ENCODE data around the gene SESN2. TPM values are rescaled to one million over a fixed set of nuclear protein-coding genes. Genes with fewer than 3 reads are reported as not detected.

Gene SESN2
- total and polyA plus RNA-seq, 7 donors = 4.9 to 36.5 (median 6.3) TPM

DNA sequence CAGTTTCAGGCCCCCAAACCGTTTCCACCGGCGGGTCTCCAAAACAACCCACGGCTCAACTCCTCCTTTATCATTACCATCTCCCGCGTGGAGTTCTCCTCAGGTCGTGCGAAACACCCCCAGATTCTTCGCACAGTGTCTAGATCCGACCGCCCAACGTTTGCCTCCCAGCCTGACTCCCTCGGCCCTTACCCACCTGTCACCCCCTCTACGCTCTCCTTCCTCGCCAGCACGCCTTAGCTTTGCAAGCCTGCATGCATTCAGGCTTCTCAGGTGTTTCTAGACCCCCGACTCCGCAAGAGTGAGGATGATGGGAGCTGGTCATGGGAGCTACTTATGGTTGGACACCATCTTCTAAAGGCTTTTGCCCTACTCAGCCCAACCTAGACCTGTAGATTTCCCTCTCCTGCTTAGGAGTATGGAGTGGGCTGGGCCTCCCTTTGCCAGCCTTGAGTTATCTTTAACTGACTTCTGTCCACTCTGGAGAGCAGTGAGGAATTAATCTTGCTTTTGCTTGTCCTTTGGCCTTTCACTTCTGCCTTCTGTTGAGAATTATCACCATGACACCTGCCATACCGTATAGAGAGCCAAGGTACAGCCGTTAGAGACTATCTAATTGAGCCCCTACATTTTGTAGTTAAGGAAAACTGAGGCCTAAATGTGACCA lies 22.5 kb upstream of the SESN2 start:
- Histone ChIP-seq H3K27me3 (no peaks in the 10 kb centered on the region), H3K27ac (peak overlapping the region; percentile 91 to 96 (median 94)), H3K36me3 (no peaks in the 10 kb centered on the region), H3K4me3 (peak overlapping the region; percentile 80 to 97 (median 94)), H3K4me1 (peaks cover 0 to 34% (median 22%) of the 10 kb centered on the region in 4 donors), H3K9me3 (no peaks in the 10 kb centered on the region)
- no peak for TF ChIP-seq POLR2A (IDR thresholded peaks at IDR 0.05)
- TF ChIP-seq, protein P1, sequence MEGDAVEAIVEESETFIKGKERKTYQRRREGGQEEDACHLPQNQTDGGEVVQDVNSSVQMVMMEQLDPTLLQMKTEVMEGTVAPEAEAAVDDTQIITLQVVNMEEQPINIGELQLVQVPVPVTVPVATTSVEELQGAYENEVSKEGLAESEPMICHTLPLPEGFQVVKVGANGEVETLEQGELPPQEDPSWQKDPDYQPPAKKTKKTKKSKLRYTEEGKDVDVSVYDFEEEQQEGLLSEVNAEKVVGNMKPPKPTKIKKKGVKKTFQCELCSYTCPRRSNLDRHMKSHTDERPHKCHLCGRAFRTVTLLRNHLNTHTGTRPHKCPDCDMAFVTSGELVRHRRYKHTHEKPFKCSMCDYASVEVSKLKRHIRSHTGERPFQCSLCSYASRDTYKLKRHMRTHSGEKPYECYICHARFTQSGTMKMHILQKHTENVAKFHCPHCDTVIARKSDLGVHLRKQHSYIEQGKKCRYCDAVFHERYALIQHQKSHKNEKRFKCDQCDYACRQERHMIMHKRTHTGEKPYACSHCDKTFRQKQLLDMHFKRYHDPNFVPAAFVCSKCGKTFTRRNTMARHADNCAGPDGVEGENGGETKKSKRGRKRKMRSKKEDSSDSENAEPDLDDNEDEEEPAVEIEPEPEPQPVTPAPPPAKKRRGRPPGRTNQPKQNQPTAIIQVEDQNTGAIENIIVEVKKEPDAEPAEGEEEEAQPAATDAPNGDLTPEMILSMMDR (IDR thresholded peaks at IDR 0.05) = no peak
- no peak for TF ChIP-seq POLR2AphosphoS5 (IDR thresholded peaks at IDR 0.05)
- TF ChIP-seq EP300 (IDR thresholded peaks at IDR 0.05) = no peak
- 3 to 7% methylated on average over 20 of the region's 20 CpGs for WGBS, 2 donors
- DNase-seq = no peak
- intact Hi-C loops (cut with DNase I) = loop anchor here (10.0 kb wide), 2 partner anchors 268 to 348 kb away; partner anchors contain the start of gene RCC1

DNA sequence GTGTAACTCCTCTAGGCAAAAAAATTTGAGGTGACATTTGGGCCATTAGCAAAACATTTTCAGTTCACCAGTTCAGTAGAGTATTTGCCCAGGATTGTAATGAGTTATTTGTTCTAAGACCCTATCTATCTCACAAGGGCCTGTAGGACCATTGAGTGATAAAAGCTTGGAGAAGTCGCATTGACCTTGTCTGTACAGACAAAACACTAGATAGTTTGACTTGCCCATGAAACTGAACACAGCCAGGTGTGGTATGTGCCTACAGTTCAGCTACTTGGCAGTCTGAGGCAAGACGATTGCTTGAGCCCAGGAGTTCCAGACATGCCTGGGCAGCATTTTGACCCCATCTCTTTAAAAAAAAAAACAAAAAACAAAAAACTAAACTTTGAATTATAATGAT lies 20.3 kb upstream of the SESN2 start:
- H3K4me1 ChIP-seq = peaks cover 0 to 20% (median 14%) of the 10 kb centered on the region in 4 donors
- intact Hi-C loops (cut with DNase I) = loop anchor here (10.0 kb wide), 2 partner anchors 266 to 346 kb away; partner anchors contain the start of gene RCC1
- H3K27ac ChIP-seq = no peak overlapping the region
- DNase-seq = no peak
- H3K9me3 ChIP-seq = no peaks in the 10 kb centered on the region
- H3K4me3 ChIP-seq = no peak overlapping the region
- H3K27me3 ChIP-seq = no peaks in the 10 kb centered on the region
- WGBS, 2 donors = 74 to 85% methylated on average over 2 of the region's 2 CpGs
- no peak for TF ChIP-seq POLR2A (IDR thresholded peaks at IDR 0.05)
- TF ChIP-seq EP300 (IDR thresholded peaks at IDR 0.05) = no peak
- TF ChIP-seq, protein P1 (IDR thresholded peaks at IDR 0.05) = no peak
- no peak for TF ChIP-seq POLR2AphosphoS5 (IDR thresholded peaks at IDR 0.05)
- H3K36me3 ChIP-seq = no peaks in the 10 kb centered on the region

DNA sequence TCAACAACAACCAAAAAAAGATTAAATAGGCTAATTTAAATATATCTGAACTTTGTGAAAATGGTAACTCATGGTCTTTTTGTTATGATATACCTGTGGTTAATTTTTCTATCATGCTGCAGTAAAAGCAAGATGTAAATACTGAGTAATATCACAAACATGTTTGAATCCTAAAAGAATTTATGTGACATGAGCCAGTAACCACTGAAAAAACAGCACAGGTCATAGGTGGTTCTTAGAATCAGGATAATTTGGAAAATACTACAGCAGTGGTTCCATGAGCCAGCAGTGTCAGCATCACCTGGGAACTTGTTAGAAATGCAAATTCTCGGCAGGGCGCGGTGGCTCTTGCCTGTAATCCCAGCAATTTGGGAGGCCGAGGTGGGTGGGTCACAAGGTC lies 19.3 kb upstream of the SESN2 start:
- Histone ChIP-seq H3K9me3 (no peaks in the 10 kb centered on the region), H3K27me3 (no peaks in the 10 kb centered on the region), H3K27ac (no peak overlapping the region), H3K36me3 (no peaks in the 10 kb centered on the region), H3K4me1 (peaks cover 0 to 19% (median 14%) of the 10 kb centered on the region in 4 donors), H3K4me3 (no peak overlapping the region)
- intact Hi-C loops (cut with DNase I) = loop anchor here (10.0 kb wide), 2 partner anchors 365 to 495 kb away; partner anchors contain the start of gene YTHDF2
- DNase-seq = no peak
- WGBS, 2 donors = 92 to 95% methylated on average over 4 of the region's 4 CpGs
- TF ChIP-seq EP300 (IDR thresholded peaks at IDR 0.05) (no peak), POLR2AphosphoS5 (IDR thresholded peaks at IDR 0.05) (no peak), POLR2A (IDR thresholded peaks at IDR 0.05) (no peak)
- TF ChIP-seq, protein P1 (IDR thresholded peaks at IDR 0.05) = no peak

DNA sequence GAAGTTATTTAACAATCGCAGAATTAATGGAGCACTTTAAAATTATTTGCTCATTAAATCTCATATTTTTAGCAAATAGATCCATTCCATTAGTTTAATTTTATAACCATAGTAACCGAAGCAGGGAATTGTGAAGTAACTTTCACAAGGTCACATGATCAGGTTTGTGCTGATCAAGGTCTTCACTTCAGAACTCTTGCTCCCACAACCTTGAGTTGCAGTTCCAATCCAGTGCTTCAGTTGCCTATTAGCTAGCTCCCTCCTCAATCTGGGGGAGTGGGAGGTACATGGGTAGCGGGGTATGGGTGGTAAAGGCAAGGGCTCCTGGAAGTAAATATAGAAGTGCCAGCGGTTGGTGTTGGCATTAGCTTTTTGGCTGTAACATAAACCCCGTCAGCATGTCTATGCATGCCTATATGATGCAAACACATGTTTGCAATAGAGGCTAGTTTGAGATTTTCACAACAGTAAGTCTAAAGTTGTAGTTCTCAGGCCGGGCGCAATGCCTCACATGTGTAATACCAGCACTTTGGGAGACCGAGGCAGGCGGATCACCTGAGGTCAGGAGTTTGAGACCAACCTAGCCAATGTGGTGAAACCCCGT lies 17.6 kb upstream of the SESN2 start:
- H3K27me3 ChIP-seq = no peaks in the 10 kb centered on the region
- no peak overlapping the region for H3K4me3 ChIP-seq
- H3K27ac ChIP-seq = no peak overlapping the region
- intact Hi-C loops (cut with DNase I) = loop anchor here (10.0 kb wide), 2 partner anchors 363 to 493 kb away; partner anchors contain the start of gene YTHDF2
- no peak for DNase-seq
- H3K4me1 ChIP-seq = peaks cover 0 to 18% (median 7%) of the 10 kb centered on the region in 4 donors
- no peaks in the 10 kb centered on the region for H3K9me3 ChIP-seq
- WGBS, 2 donors = 93 to 94% methylated on average over 10 of the region's 10 CpGs
- TF ChIP-seq, protein P1 (IDR thresholded peaks at IDR 0.05) = no peak
- TF ChIP-seq EP300 (IDR thresholded peaks at IDR 0.05) (no peak), POLR2A (IDR thresholded peaks at IDR 0.05) (no peak), POLR2AphosphoS5 (IDR thresholded peaks at IDR 0.05) (no peak)
- no peaks in the 10 kb centered on the region for H3K36me3 ChIP-seq

Measured in sigmoid colon (tissue), 7 donors.